ENCODE results near the gene CDKN1C. TPM values are rescaled to one million over a fixed set of nuclear protein-coding genes. Genes with fewer than 3 reads are reported as not detected.

Gene CDKN1C
- total and polyA plus RNA-seq, 2 donors (not counting 1 experiment from before 2014, with no cell fraction given): 8.6 to 31.5 TPM

DNA sequence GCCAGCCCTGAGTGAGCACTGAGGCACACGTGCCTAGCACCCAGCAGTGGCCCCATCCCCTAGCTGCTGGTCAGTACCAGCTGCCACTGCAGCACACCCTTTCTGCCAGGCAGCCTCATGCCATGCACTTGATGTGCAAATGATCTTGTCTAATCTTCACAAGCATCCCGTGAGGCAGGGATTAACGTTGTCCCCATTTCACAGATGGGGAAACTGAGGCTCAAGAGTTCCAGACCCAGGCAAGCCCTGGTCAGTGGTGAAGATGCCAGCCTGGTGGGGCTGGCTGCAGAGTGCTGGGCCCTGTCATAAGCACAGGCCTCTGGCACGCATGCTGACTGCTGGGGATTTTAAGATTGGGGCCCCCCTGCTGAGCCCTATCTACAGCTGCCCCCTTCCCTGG, 8.4 kb upstream of the CDKN1C start:
- no peaks in the 10 kb centered on the region for H3K9me3 ChIP-seq (ENCODE audit: control insufficient read depth, insufficient read depth, low read depth, low read length)

DNA sequence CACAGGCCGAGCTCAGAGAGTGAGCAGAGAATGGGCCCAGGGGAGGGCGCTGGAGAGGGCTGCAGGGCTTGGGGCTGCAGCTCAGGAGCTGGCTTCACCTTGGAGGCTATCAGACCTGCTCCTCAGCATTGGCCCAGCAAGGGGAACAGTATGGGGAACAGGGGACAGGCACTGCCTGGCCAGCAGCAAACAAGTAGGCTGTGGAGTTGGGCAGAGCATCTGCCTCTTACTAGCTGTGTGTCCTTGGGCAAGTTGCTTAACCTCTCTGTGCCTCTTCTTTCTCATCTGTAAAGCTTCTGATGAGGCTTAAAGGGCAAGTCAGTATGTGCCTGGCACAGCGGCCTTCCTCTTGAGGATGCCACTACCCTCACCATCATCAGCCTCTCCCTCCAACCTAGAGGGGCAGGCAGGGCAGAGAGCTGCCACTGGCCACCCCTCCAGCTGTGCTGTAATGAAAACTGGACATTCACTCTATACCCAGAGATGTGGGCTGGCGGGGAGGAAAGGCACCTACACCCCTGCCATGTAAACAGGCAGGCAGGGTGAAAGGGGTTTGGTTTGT, 7.5 kb upstream of the CDKN1C start:
- H3K36me3 ChIP-seq (ENCODE audit: control insufficient read depth, insufficient read depth, low read length): no peaks in the 10 kb centered on the region
- no peaks in the 10 kb centered on the region for H3K79me2 ChIP-seq (ENCODE audit: control insufficient read depth, insufficient read depth, low read length)
- peak overlapping the region; percentile 88 for H3K4me2 ChIP-seq (ENCODE audit: extremely low read depth, insufficient read depth, low read length)
- peak overlapping the region; percentile 1 for H3K9ac ChIP-seq (ENCODE audit: insufficient read depth, low read length)
- H4K20me1 ChIP-seq (ENCODE audit: control insufficient read depth, extremely low read depth, insufficient read depth, low read length): no peaks in the 10 kb centered on the region
- H3K27me3 ChIP-seq (ENCODE audit: control insufficient read depth, insufficient read depth, low read length): no peaks in the 10 kb centered on the region
- peaks cover 12% of the 10 kb centered on the region for H3K4me1 ChIP-seq (ENCODE audit: control insufficient read depth, extremely low read depth, insufficient read depth, low read length)
- no peaks in the 10 kb centered on the region for H3K9me3 ChIP-seq (ENCODE audit: control insufficient read depth, insufficient read depth, low read depth, low read length)
- TF ChIP-seq CTCF (conservative IDR thresholded peaks at IDR 0.05 in 1 of 2, IDR thresholded peaks at IDR 0.05 in 1 of 2; ENCODE audit: low read depth in 1 of 2, low read length in 2 of 2) (peak; percentile 12 to 38), EZH2 (IDR thresholded peaks at IDR 0.05; ENCODE audit: low read length, missing control alignments) (no peak)
- no peak for DNase-seq (ENCODE audit: low read depth in 2 of 2)
- H2AFZ ChIP-seq (ENCODE audit: low read length): peak overlapping the region; percentile 86
- no peak overlapping the region for H3K27ac ChIP-seq (ENCODE audit: insufficient read depth, low read length)
- peak overlapping the region; percentile 48 to 62 (median 53) for H3K4me3 ChIP-seq (replicated peaks in 1 of 4; ENCODE audit: control extremely low read depth in 1 of 4, insufficient read depth in 1 of 4, low read depth in 3 of 4, low read length in 4 of 4)

More for the DNA sequence above, 8.4 kb upstream of the CDKN1C start:
- no peaks in the 10 kb centered on the region for H4K20me1 ChIP-seq (ENCODE audit: control insufficient read depth, extremely low read depth, insufficient read depth, low read length)
- H2AFZ ChIP-seq (ENCODE audit: low read length): no peak overlapping the region
- no peaks in the 10 kb centered on the region for H3K36me3 ChIP-seq (ENCODE audit: control insufficient read depth, insufficient read depth, low read length)
- H3K4me1 ChIP-seq (ENCODE audit: control insufficient read depth, extremely low read depth, insufficient read depth, low read length): peaks cover 16% of the 10 kb centered on the region
- TF ChIP-seq EZH2 (IDR thresholded peaks at IDR 0.05; ENCODE audit: low read length, missing control alignments) (no peak), CTCF (conservative IDR thresholded peaks at IDR 0.05 in 1 of 2, IDR thresholded peaks at IDR 0.05 in 1 of 2; ENCODE audit: low read depth in 1 of 2, low read length in 2 of 2) (no peak)
- H3K27ac ChIP-seq (ENCODE audit: insufficient read depth, low read length): no peak overlapping the region
- H3K4me3 ChIP-seq (replicated peaks in 1 of 4; ENCODE audit: control extremely low read depth in 1 of 4, insufficient read depth in 1 of 4, low read depth in 3 of 4, low read length in 4 of 4): no peak overlapping the region
- no peaks in the 10 kb centered on the region for H3K79me2 ChIP-seq (ENCODE audit: control insufficient read depth, insufficient read depth, low read length)
- H3K27me3 ChIP-seq (ENCODE audit: control insufficient read depth, insufficient read depth, low read length): no peaks in the 10 kb centered on the region
- no peak overlapping the region for H3K9ac ChIP-seq (ENCODE audit: insufficient read depth, low read length)
- DNase-seq (ENCODE audit: low read depth in 2 of 2): no peak
- H3K4me2 ChIP-seq (ENCODE audit: extremely low read depth, insufficient read depth, low read length): no peak overlapping the region

GRCh38 chr11:2892215-2892966, 6.8 kb upstream of the CDKN1C start:
- H3K79me2 ChIP-seq (ENCODE audit: control insufficient read depth, insufficient read depth, low read length): no peaks in the 10 kb centered on the region
- H3K27ac ChIP-seq (ENCODE audit: insufficient read depth, low read length): no peak overlapping the region
- peaks cover 11% of the 10 kb centered on the region for H3K4me1 ChIP-seq (ENCODE audit: control insufficient read depth, extremely low read depth, insufficient read depth, low read length)
- H3K4me2 ChIP-seq (ENCODE audit: extremely low read depth, insufficient read depth, low read length): peak overlapping the region; percentile 88
- H3K4me3 ChIP-seq (replicated peaks in 1 of 4; ENCODE audit: control extremely low read depth in 1 of 4, insufficient read depth in 1 of 4, low read depth in 3 of 4, low read length in 4 of 4): peak overlapping the region; percentile 48 to 62 (median 53)
- peak; percentile 93 to 95 for TF ChIP-seq CTCF (conservative IDR thresholded peaks at IDR 0.05 in 1 of 2, IDR thresholded peaks at IDR 0.05 in 1 of 2; ENCODE audit: low read depth in 1 of 2, low read length in 2 of 2)
- TF ChIP-seq EZH2 (IDR thresholded peaks at IDR 0.05; ENCODE audit: low read length, missing control alignments): no peak
- DNase-seq (ENCODE audit: low read depth in 2 of 2): peak; percentile 40 to 70
- H4K20me1 ChIP-seq (ENCODE audit: control insufficient read depth, extremely low read depth, insufficient read depth, low read length): no peaks in the 10 kb centered on the region
- H3K9me3 ChIP-seq (ENCODE audit: control insufficient read depth, insufficient read depth, low read depth, low read length): no peaks in the 10 kb centered on the region
- no peaks in the 10 kb centered on the region for H3K27me3 ChIP-seq (ENCODE audit: control insufficient read depth, insufficient read depth, low read length)
- peak overlapping the region; percentile 86 for H2AFZ ChIP-seq (ENCODE audit: low read length)
- no peaks in the 10 kb centered on the region for H3K36me3 ChIP-seq (ENCODE audit: control insufficient read depth, insufficient read depth, low read length)
- H3K9ac ChIP-seq (ENCODE audit: insufficient read depth, low read length): peak overlapping the region; percentile 30

Measured in fibroblast of lung (primary cell).